HG03159 (cell line): ENCODE data around the gene BTBD16.

ENCODE experiments used
- ATAC-seq: cut with Tn5 transposase; IDR thresholded peaks from one replicate; pipeline ENCODE4 v1.9.1; 2021; ENCODE audit warnings: mild to moderate bottlenecking, moderate library complexity; ENCODE audit not compliant: unreplicated experiment

The BTBD16 gene

GRCh38 chr10:122246830-122247520, 24.1 kb upstream of the BTBD16 start:
- no peak for ATAC-seq

GRCh38 chr10:122248356-122249302, 22.5 kb upstream of the BTBD16 start:
- no peak for ATAC-seq

GRCh38 chr10:122249303-122249850, 21.7 kb upstream of the BTBD16 start:
- no peak for ATAC-seq

GRCh38 chr10:122249991-122250750, 20.9 kb upstream of the BTBD16 start:
- ATAC-seq: no peak

GRCh38 chr10:122251459-122252255, 19.4 kb upstream of the BTBD16 start:
- ATAC-seq: no peak

GRCh38 chr10:122252805-122253204, 18.3 kb upstream of the BTBD16 start:
- no peak for ATAC-seq

GRCh38 chr10:122253605-122254004, 17.5 kb upstream of the BTBD16 start:
- no peak for ATAC-seq

- ATAC-seq: no peak
Measured at GRCh38 chr10:122254831-122255230, 16.3 kb upstream of the BTBD16 start.

- no peak for ATAC-seq
Measured at GRCh38 chr10:122255509-122256301, 15.4 kb upstream of the BTBD16 start.

- no peak for ATAC-seq
Measured at GRCh38 chr10:122257041-122257440, 14.1 kb upstream of the BTBD16 start.

- no peak for ATAC-seq
Measured at GRCh38 chr10:122258136-122259074, 12.7 kb upstream of the BTBD16 start.

GRCh38 chr10:122259075-122259466, 12.0 kb upstream of the BTBD16 start:
- no peak for ATAC-seq

- no peak for ATAC-seq
Measured at GRCh38 chr10:122261584-122261983, 9.5 kb upstream of the BTBD16 start.

- ATAC-seq: no peak
Measured at GRCh38 chr10:122263971-122264370, 7.1 kb upstream of the BTBD16 start.

GRCh38 chr10:122264436-122264835, 6.7 kb upstream of the BTBD16 start:
- no peak for ATAC-seq

GRCh38 chr10:122264931-122265330, 6.2 kb upstream of the BTBD16 start:
- no peak for ATAC-seq

- no peak for ATAC-seq
Measured at GRCh38 chr10:122265896-122266295, 5.2 kb upstream of the BTBD16 start.
